HL-60 (cell line): ENCODE data around the gene MATK.

ENCODE experiments used
- DNase-seq, 2 experiments: peaks; one replicate each; pipeline ENCODE4 v3.0.0-alpha.2; 2010 to 2020; ENCODE audit warnings: low read depth in 1 of 2, low spot score in 1 of 2
- H3K27ac ChIP-seq: fragments of 250-450 bp; sonication (Bioruptor Pico); replicated peaks from 2 replicates; pipeline ENCODE4 v1.5.1; 2020; ENCODE audit warnings: mild to moderate bottlenecking, moderate library complexity
- H3K27me3 ChIP-seq: fragments of 250-450 bp; sonication (Bioruptor Pico); 2 replicates; pipeline ENCODE4 v1.5.1; 2021; ENCODE audit warnings: mild to moderate bottlenecking, moderate library complexity; ENCODE audit not compliant: insufficient read depth, poor library complexity, severe bottlenecking
- H3K4me3 ChIP-seq: replicated peaks from 2 replicates; pipeline ENCODE4 v1.5.1; 2011; ENCODE audit warnings: mild to moderate bottlenecking, control low read depth, low read length; ENCODE audit not compliant: insufficient read depth
- CTCF ChIP-seq: IDR thresholded peaks from one replicate; pipeline ENCODE4 v1.5.1; 2011; ENCODE audit warnings: low read length, control low read depth, inconsistent platforms; ENCODE audit not compliant: insufficient read depth
- GABPA ChIP-seq: IDR thresholded peaks from 2 replicates; pipeline ENCODE4 v1.6.1; 2012; ENCODE audit warnings: low read depth
- POLR2AphosphoS5 ChIP-seq: IDR thresholded peaks from 2 replicates; pipeline ENCODE4 v1.6.1; 2012; ENCODE audit warnings: low read depth
- REST ChIP-seq: IDR thresholded peaks from 2 replicates; pipeline ENCODE4 v1.6.1; 2012; ENCODE audit warnings: low read depth; ENCODE audit not compliant: insufficient replicate concordance
- SPI1 ChIP-seq: IDR thresholded peaks from 2 replicates; pipeline ENCODE4 v1.6.1; 2012; ENCODE audit warnings: low read depth, mild to moderate bottlenecking, borderline replicate concordance

MATK gene

DNA sequence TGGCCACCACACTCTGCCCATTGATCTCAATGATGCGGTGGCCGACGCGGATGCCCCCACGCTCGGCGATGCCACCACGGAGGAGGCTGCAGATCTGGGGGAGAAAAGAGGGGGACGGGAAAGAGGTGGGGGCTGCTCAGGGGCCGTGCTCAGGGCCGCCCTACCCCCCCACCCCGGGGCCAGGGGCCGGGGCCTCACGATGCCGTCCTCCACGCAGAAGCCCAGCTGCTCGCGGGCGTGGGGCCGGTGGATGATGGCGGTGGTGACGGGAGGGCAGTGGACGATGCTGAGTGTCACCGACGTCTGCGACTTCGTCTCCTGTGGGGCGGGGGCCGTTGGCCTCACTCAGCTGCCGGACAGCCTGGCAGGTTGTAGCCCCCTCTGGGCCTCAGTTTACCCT, 34.9 kb downstream of the MATK start:
- Histone ChIP-seq H3K27ac (no peak overlapping the region), H3K27me3 (no peaks in the 10 kb centered on the region), H3K4me3 (no peak overlapping the region)
- no peak for DNase-seq
- TF ChIP-seq SPI1 (no peak), REST (no peak), GABPA (no peak), CTCF (no peak), POLR2AphosphoS5 (no peak)

- Histone ChIP-seq H3K27ac (no peak overlapping the region), H3K27me3 (no peaks in the 10 kb centered on the region), H3K4me3 (no peak overlapping the region)
- no peak for TF ChIP-seq SPI1
- TF ChIP-seq GABPA: no peak
- no peak for TF ChIP-seq POLR2AphosphoS5
- no peak for TF ChIP-seq REST
- no peak for DNase-seq
Measured at GRCh38 chr19:3750211-3750610, 36.0 kb downstream of the MATK start.

DNA sequence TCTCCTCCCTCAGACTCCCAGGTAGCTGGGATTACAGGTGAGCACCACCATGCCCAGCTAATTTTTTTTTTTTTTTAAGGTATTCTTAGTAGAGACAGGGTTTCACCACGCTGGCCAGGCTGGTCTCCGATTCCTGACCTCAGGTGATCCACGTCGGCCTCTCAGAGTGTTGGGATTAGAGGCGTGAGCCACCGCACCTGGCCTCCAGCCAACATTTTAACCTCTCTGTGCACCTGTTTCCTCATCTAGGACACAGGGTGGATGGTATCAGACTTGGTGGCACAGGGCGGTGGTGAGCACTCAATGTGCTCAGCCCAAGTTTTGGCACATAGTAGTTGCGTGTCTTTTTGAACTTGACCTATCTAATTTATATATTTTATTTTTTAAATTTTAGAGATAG, 37.2 kb downstream of the MATK start:
- Histone ChIP-seq H3K27ac (no peak overlapping the region), H3K4me3 (no peak overlapping the region), H3K27me3 (no peaks in the 10 kb centered on the region)
- TF ChIP-seq REST: no peak
- TF ChIP-seq CTCF: no peak
- no peak for TF ChIP-seq GABPA
- TF ChIP-seq SPI1: no peak
- TF ChIP-seq POLR2AphosphoS5: no peak
- no peak for DNase-seq
